ENCODE measurements around the gene GPR142.

Gene GPR142

GRCh38 chr17:74415608-74416396 is 48.5 kb downstream of the GPR142 start:
- H3K36me3 ChIP-seq = no peaks in the 10 kb centered on the region
- no peak overlapping the region for H3K27ac ChIP-seq
- H3K4me2 ChIP-seq = peak overlapping the region; percentile 23
- no peaks in the 10 kb centered on the region for H4K20me1 ChIP-seq
- no peaks in the 10 kb centered on the region for H3K27me3 ChIP-seq
- no peak for TF ChIP-seq Cebpa-rat (IDR thresholded peaks at IDR 0.05)
- no peak overlapping the region for H3K4me3 ChIP-seq
- no peaks in the 10 kb centered on the region for H3K9me3 ChIP-seq
- peaks cover 53% of the 10 kb centered on the region for H3K4me1 ChIP-seq
- H3K9ac ChIP-seq = no peak overlapping the region

- Histone ChIP-seq H3K9me3 (no peaks in the 10 kb centered on the region), H3K4me3 (no peak overlapping the region), H3K4me1 (peaks cover 54% of the 10 kb centered on the region), H3K27ac (no peak overlapping the region), H3K27me3 (no peaks in the 10 kb centered on the region), H3K4me2 (peak overlapping the region; percentile 81), H3K9ac (no peak overlapping the region), H3K36me3 (no peaks in the 10 kb centered on the region), H4K20me1 (no peaks in the 10 kb centered on the region)
- no peak for TF ChIP-seq Cebpa-rat (IDR thresholded peaks at IDR 0.05)
These were observed 50.1 kb downstream of the GPR142 start for GRCh38 chr17:74417178-74418045.

GRCh38 chr17:74419928-74420411 is 52.7 kb downstream of the GPR142 start:
- no peaks in the 10 kb centered on the region for H3K36me3 ChIP-seq
- H3K27ac ChIP-seq = no peak overlapping the region
- H3K4me3 ChIP-seq = no peak overlapping the region
- peak overlapping the region; percentile 81; the same call in 1 of the 2 replicates for H3K4me2 ChIP-seq
- no peak overlapping the region for H3K9ac ChIP-seq
- H3K4me1 ChIP-seq = peaks cover 47% of the 10 kb centered on the region
- TF ChIP-seq Cebpa-rat (IDR thresholded peaks at IDR 0.05) = no peak
- no peaks in the 10 kb centered on the region for H3K27me3 ChIP-seq
- peaks cover 6% of the 10 kb centered on the region; the same call in 1 of the 2 replicates for H3K9me3 ChIP-seq
- no peaks in the 10 kb centered on the region for H4K20me1 ChIP-seq
